Measurements from ENCODE around the gene TBX4. TPM values are rescaled to one million over a fixed set of nuclear protein-coding genes. Genes with fewer than 3 reads are reported as not detected.

Gene TBX4
- polyA plus RNA-seq, 1 donor (not counting 4 experiments of a cell fraction or from before 2014, with no cell fraction given), result 0.04 TPM

DNA sequence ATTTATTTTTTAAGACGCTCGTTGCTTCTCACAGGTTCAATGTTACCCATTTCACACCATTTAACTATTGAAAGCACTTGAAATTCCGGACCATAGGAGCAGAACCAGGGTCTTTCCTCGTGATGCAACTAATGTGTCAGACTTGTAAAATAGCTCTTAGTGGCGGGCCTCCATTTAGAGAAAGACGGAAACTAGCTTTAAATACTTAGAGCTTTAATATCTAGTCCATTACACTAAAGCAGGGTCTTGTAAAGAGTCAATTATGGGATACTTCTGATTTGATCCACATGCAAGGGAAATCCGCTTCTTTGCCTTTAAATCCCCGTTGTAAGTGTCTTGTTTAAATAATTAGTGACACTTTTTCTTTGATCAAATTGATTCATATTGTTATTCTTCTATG, 82.2 kb downstream of the TBX4 start:
- Histone ChIP-seq H3K27ac (ENCODE audit: control insufficient read depth, insufficient read depth, low read length) (no peak overlapping the region), H3K36me3 (ENCODE audit: control insufficient read depth in 2 of 2, extremely low read depth in 1 of 2, insufficient read depth in 2 of 2, low read length in 2 of 2) (no peaks in the 10 kb centered on the region), H3K4me1 (ENCODE audit: control insufficient read depth, extremely low read depth, insufficient read depth, low read length) (no peaks in the 10 kb centered on the region), H3K4me2 (ENCODE audit: control insufficient read depth, extremely low read depth, insufficient read depth, low read depth, low read length) (no peak overlapping the region), H3K9me3 (ENCODE audit: control insufficient read depth, low read depth, low read length) (no peaks in the 10 kb centered on the region), H4K20me1 (ENCODE audit: control insufficient read depth, extremely low read depth, insufficient read depth, low read length) (no peaks in the 10 kb centered on the region), H3K9ac (ENCODE audit: control insufficient read depth, extremely low read depth, insufficient read depth, low read length) (no peak overlapping the region), H3K27me3 (ENCODE audit: control insufficient read depth, extremely low read depth, insufficient read depth, low read length) (no peaks in the 10 kb centered on the region), H3K9me1 (ENCODE audit: control insufficient read depth, extremely low read depth, insufficient read depth, low read length) (no peaks in the 10 kb centered on the region), H3K79me2 (ENCODE audit: control insufficient read depth, insufficient read depth, low read length) (no peaks in the 10 kb centered on the region), H2AFZ (ENCODE audit: control insufficient read depth, low read length) (no peak overlapping the region), H3K4me3 (ENCODE audit: control insufficient read depth in 2 of 3, extremely low read depth in 1 of 3, insufficient read depth in 2 of 3, low read depth in 1 of 3, low read length in 3 of 3) (no peak overlapping the region)
- FAIRE-seq, result no peak
- dilution Hi-C loops (cut with MboI; ENCODE audit: extremely low pct_ligation_motif_present, low sequenced_read_pairs), result no loop called here
- TF ChIP-seq, protein P1, sequence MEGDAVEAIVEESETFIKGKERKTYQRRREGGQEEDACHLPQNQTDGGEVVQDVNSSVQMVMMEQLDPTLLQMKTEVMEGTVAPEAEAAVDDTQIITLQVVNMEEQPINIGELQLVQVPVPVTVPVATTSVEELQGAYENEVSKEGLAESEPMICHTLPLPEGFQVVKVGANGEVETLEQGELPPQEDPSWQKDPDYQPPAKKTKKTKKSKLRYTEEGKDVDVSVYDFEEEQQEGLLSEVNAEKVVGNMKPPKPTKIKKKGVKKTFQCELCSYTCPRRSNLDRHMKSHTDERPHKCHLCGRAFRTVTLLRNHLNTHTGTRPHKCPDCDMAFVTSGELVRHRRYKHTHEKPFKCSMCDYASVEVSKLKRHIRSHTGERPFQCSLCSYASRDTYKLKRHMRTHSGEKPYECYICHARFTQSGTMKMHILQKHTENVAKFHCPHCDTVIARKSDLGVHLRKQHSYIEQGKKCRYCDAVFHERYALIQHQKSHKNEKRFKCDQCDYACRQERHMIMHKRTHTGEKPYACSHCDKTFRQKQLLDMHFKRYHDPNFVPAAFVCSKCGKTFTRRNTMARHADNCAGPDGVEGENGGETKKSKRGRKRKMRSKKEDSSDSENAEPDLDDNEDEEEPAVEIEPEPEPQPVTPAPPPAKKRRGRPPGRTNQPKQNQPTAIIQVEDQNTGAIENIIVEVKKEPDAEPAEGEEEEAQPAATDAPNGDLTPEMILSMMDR (optimal IDR thresholded peaks at IDR 0.05 in 1 of 3, IDR thresholded peaks at IDR 0.05 in 1 of 3, conservative IDR thresholded peaks at IDR 0.05 in 1 of 3; ENCODE audit: extremely low read depth in 1 of 3, insufficient read depth in 2 of 3, low read length in 3 of 3), result no peak
- no peak for TF ChIP-seq EZH2 (IDR thresholded peaks at IDR 0.05; ENCODE audit: low read length)
- no peak for DNase-seq (ENCODE audit: low read depth, low spot score)

Other genes with a start within 250 kb of the TBX4 start
- 0.01 TPM in 2 of 3 replicates, not detected in the other for gene TBX2, start 52.6 kb upstream of the TBX4 start, polyA plus RNA-seq
- 0.18 to 0.79 TPM in 2 of 3 replicates, not detected in the other for gene NACA2, start 138.8 kb downstream of the TBX4 start, polyA plus RNA-seq